HG02759 (cell line): ENCODE measurements around the gene ZNHIT3.
"Not testable (repeated sequence)": the region's sequence is repeated elsewhere in the genome, so short reads cannot be mapped to it uniquely, and the experiment has no call there.

Source experiments
- ATAC-seq: cut with Tn5 transposase; IDR thresholded peaks from one replicate; pipeline ENCODE4 v1.9.1; 2021; ENCODE audit warnings: mild to moderate bottlenecking, moderate library complexity; ENCODE audit not compliant: unreplicated experiment

The ZNHIT3 gene

DNA sequence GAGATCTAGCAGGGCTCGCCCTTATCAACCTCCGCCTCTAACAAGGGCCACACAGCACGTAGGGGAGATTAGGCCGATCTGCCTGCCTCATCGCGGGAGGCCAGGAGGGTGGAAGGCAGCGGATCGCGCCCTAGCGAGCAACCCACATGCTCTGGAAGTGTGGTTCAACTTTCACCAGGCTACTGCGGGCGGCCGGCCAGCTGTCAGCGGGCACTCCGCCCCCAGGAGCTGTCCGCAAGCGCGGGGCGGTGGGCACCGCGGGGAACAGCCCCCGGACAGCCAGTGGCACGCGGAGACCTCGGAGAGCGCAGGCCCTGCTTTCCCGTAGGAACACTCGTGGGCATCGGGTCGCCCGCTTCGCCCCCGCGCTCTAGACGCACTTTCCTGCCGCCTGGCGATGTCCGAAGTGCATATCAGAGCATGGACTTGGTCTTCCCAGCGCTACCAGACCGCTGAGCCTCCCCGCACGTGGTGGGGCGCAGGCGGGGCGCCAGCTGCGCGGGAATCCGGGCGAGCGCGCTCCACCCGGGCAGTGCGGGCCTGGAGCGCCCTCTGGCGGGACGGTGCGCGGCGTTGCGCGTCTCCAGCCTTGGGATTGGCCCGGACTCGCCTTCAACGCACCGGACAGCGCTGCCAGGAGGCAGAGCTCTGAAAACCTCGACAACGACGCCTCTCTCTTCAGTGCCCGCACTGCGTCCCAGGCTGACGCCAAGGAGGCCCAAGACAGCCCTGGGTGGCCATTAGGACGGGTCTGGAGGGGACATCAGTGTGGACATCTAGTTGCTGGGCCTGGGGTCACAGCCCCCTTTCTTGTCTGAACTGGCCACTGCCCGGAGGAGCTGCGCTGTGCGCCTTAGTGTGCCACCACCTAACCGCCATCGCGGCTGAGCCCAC lies 3.6 kb upstream of the ZNHIT3 start:
- ATAC-seq, result no peak

- ATAC-seq, result not testable (repeated sequence)
These were observed 2.5 kb upstream of the ZNHIT3 start for GRCh38 chr17:36484021-36484420.

DNA sequence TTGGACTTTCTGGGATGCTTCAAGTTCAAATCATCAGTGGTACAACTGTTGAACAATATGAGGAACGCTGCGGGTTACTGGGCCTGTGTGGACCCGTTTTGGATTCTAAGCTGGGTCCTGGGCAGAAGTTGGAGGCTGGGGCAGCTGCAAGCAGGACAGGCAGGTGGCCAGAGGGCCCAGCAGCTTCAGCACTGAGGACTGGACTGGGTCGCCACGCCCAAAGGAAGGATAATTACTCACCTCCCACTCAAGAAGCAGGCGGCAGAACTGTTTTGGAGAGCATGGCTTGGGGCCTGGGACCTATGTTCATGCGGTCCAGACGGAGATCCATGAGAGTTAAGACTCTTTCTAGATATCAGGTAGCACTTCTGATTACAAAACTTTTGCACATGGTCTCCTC lies 1.5 kb upstream of the ZNHIT3 start:
- ATAC-seq, result no peak

GRCh38 chr17:36485805-36486203 lies 677 bp upstream of the ZNHIT3 start:
- no peak for ATAC-seq

DNA sequence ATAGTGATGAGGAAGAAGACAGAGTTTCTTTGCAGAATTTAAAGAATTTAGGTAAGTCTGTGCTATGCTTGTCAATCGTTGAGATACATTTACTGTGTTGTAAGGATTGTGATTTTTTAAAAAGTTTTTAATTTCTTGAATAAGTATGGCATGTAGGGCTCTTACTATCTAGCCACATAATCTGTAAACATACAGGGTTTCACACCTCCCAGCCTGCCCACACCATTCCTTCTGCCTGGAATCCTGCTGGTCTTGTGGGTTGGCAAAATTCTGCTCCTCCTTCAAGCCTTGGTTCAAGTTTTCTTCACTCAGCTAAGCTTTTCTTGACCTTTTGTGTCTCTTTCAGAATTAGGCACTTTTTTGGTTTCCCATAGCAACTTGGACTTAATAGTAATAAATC lies 7.5 kb downstream of the ZNHIT3 start:
- ATAC-seq, result no peak

GRCh38 chr17:36494674-36495073 lies 8.2 kb downstream of the ZNHIT3 start:
- ATAC-seq, result no peak

GRCh38 chr17:36495076-36495578 lies 8.6 kb downstream of the ZNHIT3 start:
- no peak for ATAC-seq

GRCh38 chr17:36496018-36496789 lies 9.7 kb downstream of the ZNHIT3 start:
- no peak for ATAC-seq

- ATAC-seq, result no peak
These were observed 11.7 kb downstream of the ZNHIT3 start for GRCh38 chr17:36498155-36498554.

DNA sequence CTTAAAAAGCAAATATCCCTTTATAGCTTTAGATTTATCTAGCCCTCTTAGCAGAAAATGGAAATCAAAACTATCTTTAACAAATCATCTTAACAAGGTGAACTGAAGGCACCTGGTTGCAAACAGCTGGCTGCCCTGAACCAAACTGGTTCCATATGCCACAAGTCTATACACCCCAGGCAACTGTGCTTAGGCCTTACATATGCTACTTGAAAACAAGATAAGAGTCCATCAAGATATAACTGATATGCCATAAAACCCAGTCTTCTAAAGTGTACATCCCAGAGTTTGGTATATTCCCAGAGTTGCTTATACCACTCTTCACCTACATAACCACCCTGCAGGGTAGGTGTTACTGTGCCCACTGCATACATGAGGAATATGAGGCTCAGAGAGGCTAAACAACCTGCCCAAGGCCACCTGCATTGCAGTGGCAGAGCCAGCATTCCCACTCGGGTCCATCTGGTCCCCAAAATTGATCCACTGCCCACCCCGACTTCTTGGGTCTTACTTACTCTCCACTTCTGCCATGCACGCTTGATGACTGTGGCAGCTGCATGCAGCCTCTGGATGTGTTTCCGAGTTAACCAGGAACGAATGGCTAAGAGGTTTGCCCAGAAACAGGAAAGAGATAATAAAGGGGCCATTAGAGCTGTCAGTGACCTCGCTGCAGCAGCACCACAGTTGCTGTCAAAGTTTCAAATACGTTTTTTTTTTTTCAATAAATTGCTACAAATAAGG lies 12.2 kb downstream of the ZNHIT3 start:
- ATAC-seq, result no peak

DNA sequence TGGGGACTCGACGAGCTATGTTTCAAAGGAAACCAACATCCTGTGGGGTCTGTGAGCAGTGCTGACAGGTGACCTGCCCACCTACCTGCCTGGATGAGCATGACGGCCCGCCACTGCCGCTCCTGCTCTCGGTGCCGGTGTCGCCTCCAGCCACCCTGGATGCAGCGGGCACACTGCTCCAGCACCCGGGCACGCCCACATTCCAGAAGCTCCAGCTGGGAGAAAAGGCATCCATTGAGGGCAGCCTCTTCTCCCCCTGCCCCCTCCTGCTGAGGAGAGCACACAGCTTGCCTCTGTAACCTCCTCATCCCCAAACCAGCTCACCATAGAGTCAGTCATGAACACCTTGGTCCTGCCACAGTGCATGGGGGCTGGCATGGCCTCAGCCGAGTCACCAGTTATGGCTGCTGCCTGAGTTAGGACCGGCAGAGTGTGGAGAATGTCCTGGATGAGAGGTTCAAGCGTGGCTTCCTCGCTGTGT lies 14.3 kb downstream of the ZNHIT3 start:
- ATAC-seq, result no peak

DNA sequence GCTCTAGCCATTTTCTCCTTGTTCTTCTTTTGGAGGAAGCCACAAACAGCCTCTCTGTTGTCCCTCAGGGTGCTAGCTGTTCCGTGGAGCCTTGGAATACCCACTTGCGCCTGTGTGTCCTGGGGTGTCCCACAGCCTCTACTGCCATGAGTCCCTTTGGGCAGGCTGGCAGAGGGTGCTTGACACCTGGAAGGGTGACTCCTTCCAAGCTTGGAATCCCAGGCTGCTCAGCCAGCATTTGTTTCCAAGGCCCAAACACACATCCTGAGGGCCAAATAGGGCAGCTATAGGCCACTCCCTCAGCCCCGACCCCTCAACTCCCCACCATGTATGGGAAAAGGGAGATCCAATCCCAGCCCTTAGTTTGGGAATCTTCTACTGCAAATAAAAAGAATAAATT lies 14.9 kb downstream of the ZNHIT3 start:
- no peak for ATAC-seq

DNA sequence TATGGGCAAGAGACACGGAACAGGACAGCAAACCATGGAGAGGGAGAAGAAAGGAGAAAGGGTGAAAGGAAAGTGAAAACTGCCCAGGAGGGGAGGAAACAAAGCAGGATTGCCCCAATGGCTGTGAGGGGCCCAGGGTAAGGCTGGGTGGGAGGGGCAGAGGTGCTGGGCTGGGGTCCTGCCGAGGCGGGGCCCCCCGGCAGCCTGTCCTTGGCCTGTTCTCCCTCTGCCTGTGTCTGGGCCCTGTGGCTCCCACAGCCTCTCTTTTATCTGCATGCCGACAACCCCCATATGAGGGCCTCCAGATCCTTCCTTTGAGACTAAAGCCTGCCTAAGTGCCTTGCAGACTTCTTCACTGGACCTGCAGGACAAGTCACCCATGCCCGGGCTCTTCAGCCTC lies 15.5 kb downstream of the ZNHIT3 start:
- ATAC-seq, result no peak

DNA sequence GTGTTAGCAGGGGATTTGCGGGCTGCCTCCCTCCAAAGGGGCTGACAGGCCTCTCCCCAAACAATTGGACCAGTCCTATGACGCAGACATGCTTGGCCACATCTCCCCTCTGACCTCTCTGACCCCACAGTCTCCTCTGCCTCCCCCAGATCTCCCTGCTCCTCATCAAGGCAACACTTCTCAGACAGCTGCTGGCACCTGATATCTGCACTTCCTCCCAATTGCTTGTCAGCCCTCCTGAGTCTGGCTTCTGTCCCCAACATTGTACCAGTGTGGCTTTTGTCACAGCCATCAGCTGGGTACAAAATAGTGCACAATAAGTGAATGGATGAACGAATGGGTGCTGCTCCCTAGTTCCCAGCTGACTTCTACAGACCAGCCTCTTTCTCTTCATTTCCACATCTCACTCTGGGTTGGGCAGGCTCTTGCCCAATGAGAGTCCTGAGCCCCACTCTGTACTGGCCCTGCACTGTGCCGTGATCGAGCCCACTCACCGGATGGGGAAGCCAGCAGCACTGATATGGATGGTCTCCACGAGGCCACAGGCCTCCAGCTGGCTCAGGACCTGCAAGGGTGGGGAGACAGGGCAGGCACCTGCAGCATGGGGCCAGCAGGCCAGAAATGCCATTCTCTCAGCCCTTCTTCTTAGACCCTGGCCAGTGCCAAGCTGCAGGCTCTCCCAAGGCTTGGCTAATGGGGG lies 17.1 kb downstream of the ZNHIT3 start:
- no peak for ATAC-seq

GRCh38 chr17:36504156-36504545 lies 17.7 kb downstream of the ZNHIT3 start:
- ATAC-seq, result no peak

GRCh38 chr17:36505171-36505570 lies 18.7 kb downstream of the ZNHIT3 start:
- no peak for ATAC-seq

- no peak for ATAC-seq
These were observed 19.9 kb downstream of the ZNHIT3 start for GRCh38 chr17:36506249-36506826.

- no peak for ATAC-seq
These were observed 20.4 kb downstream of the ZNHIT3 start for GRCh38 chr17:36506831-36507230.

- ATAC-seq, result no peak
These were observed 20.8 kb downstream of the ZNHIT3 start for GRCh38 chr17:36507266-36507665.

DNA sequence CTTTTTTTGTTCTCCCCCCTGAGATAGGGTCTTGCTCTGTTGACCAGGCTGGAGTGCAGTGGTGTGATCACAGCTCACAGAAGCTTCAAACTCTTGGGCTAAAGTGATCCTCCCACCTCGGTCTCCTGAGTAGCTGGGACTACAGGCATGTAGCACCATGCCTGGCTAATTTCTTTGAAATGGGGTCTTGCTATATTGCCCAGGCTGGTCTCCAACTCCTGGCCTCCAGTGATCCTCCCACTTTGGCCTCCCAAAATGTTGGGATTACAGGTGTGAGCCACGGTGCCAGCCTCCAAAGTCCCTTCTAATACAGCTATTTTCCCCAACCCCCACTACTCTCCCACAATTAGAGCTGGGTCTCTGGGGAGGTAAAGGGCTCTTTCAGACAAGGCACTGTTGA lies 22.0 kb downstream of the ZNHIT3 start:
- not testable (repeated sequence) for ATAC-seq
